GM21529 (cell line): Measurements from ENCODE around the gene PRIM2.
"Not testable (repeated sequence)": the region's sequence is repeated elsewhere in the genome, so short reads cannot be mapped to it uniquely, and the experiment has no call there.

ENCODE experiments used
- ATAC-seq: cut with Tn5 transposase; IDR thresholded peaks from one replicate; pipeline ENCODE4 v1.9.1; 2021; ENCODE audit not compliant: unreplicated experiment

PRIM2 gene

GRCh38 chr6:57317060-57317943 lies at the start of gene PRIM2:
Gene PRIM2, plus strand, starts transcription at chr6:57317630. Its CDS starts 816 bp downstream, at chr6:57318446.
- peak; percentile 86 for ATAC-seq

GRCh38 chr6:57268294-57268640 lies 49.2 kb upstream of the PRIM2 start:
- ATAC-seq = no peak

GRCh38 chr6:57274113-57274824 lies 43.2 kb upstream of the PRIM2 start:
- ATAC-seq = not testable (repeated sequence)

GRCh38 chr6:57275384-57275783 lies 42.0 kb upstream of the PRIM2 start:
- ATAC-seq = no peak

GRCh38 chr6:57276946-57277345 lies 40.5 kb upstream of the PRIM2 start:
- no peak for ATAC-seq

- no peak for ATAC-seq
Measured at GRCh38 chr6:57278570-57278969, 38.9 kb upstream of the PRIM2 start.

GRCh38 chr6:57279013-57279412 lies 38.4 kb upstream of the PRIM2 start:
- ATAC-seq = no peak

- no peak for ATAC-seq
Measured at GRCh38 chr6:57283106-57283505, 34.3 kb upstream of the PRIM2 start.

- no peak for ATAC-seq
Measured at GRCh38 chr6:57283911-57284455, 33.4 kb upstream of the PRIM2 start.

- not testable (repeated sequence) for ATAC-seq
Measured at GRCh38 chr6:57288136-57288535, 29.3 kb upstream of the PRIM2 start.

GRCh38 chr6:57293472-57293871 lies 24.0 kb upstream of the PRIM2 start:
- not testable (repeated sequence) for ATAC-seq

GRCh38 chr6:57294862-57295445 lies 22.5 kb upstream of the PRIM2 start:
- no peak for ATAC-seq

- ATAC-seq = no peak
Measured at GRCh38 chr6:57297505-57297904, 19.9 kb upstream of the PRIM2 start.

GRCh38 chr6:57298741-57299140 lies 18.7 kb upstream of the PRIM2 start:
- ATAC-seq = no peak

GRCh38 chr6:57301757-57302156 lies 15.7 kb upstream of the PRIM2 start:
- ATAC-seq = no peak

- no peak for ATAC-seq
Measured at GRCh38 chr6:57302477-57302876, 15.0 kb upstream of the PRIM2 start.

GRCh38 chr6:57303931-57304681 lies 13.3 kb upstream of the PRIM2 start:
- no peak for ATAC-seq

- no peak for ATAC-seq
Measured at GRCh38 chr6:57305107-57305506, 12.3 kb upstream of the PRIM2 start.

- ATAC-seq = no peak
Measured at GRCh38 chr6:57305761-57306160, 11.7 kb upstream of the PRIM2 start.

GRCh38 chr6:57306273-57306672 lies 11.2 kb upstream of the PRIM2 start:
- ATAC-seq = no peak

- ATAC-seq = no peak
Measured at GRCh38 chr6:57307850-57308249, 9.6 kb upstream of the PRIM2 start.
